ENCODE measurements around the gene REX1BD.

- TF ChIP-seq, protein P1, sequence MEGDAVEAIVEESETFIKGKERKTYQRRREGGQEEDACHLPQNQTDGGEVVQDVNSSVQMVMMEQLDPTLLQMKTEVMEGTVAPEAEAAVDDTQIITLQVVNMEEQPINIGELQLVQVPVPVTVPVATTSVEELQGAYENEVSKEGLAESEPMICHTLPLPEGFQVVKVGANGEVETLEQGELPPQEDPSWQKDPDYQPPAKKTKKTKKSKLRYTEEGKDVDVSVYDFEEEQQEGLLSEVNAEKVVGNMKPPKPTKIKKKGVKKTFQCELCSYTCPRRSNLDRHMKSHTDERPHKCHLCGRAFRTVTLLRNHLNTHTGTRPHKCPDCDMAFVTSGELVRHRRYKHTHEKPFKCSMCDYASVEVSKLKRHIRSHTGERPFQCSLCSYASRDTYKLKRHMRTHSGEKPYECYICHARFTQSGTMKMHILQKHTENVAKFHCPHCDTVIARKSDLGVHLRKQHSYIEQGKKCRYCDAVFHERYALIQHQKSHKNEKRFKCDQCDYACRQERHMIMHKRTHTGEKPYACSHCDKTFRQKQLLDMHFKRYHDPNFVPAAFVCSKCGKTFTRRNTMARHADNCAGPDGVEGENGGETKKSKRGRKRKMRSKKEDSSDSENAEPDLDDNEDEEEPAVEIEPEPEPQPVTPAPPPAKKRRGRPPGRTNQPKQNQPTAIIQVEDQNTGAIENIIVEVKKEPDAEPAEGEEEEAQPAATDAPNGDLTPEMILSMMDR (conservative IDR thresholded peaks at IDR 0.05): no peak
- TF ChIP-seq ZFX (IDR thresholded peaks at IDR 0.05): no peak
Measured at GRCh38 chr19:18586306-18586705, 2.3 kb upstream of the REX1BD start.
